Cerebellar nuclear complex (tissue), 1 donor: ENCODE data around the gene FCAMR.

Source experiments
- DNase-seq, 2 experiments: peaks; one replicate each; lab custom pipeline; 2025; lab: John Stamatoyannopoulos, UW

FCAMR gene

GRCh38 chr1:206908038-206908437 is 62.2 kb downstream of the FCAMR start:
- no peak for DNase-seq
